Skin of body (tissue), 2 donors: ENCODE data around the gene CETN2. TPM values are rescaled to one million over a fixed set of nuclear protein-coding genes. Genes with fewer than 3 reads are reported as not detected.
"Not testable (repeated sequence)": the region's sequence is repeated elsewhere in the genome, so short reads cannot be mapped to it uniquely, and the experiment has no call there.

Experiments used
- DNase-seq: peaks from one replicate; lab custom pipeline; 2025; lab: John Stamatoyannopoulos, UW
- total RNA-seq: library from RNA; depleted of rRNA; stranded (reverse); fragments of >200 nt; gene quantifications from one replicate; pipeline ENCODE4 v1.2.3, GENCODE V29; 2014

The CETN2 gene
- total RNA-seq, 1 donor from 2014 or later = 20.1 TPM

GRCh38 chrX:152832520-152832919 lies 2.0 kb upstream of the CETN2 start:
- DNase-seq = no peak

- DNase-seq = no peak
Measured at GRCh38 chrX:152831391-152831790, 834 bp upstream of the CETN2 start.

- DNase-seq = no peak
Measured at GRCh38 chrX:152824841-152825374, 5.6 kb downstream of the CETN2 start.

GRCh38 chrX:152823657-152824056 lies 6.9 kb downstream of the CETN2 start:
- DNase-seq = no peak

GRCh38 chrX:152822383-152823086 lies 8.0 kb downstream of the CETN2 start:
- DNase-seq = no peak

GRCh38 chrX:152821145-152821765 lies 9.3 kb downstream of the CETN2 start:
- no peak for DNase-seq

GRCh38 chrX:152819732-152820131 lies 10.8 kb downstream of the CETN2 start:
- no peak for DNase-seq

GRCh38 chrX:152819266-152819665 lies 11.3 kb downstream of the CETN2 start:
- no peak for DNase-seq

GRCh38 chrX:152818356-152818755 lies 12.2 kb downstream of the CETN2 start:
- no peak for DNase-seq

- peak; percentile 2 for DNase-seq
Measured at GRCh38 chrX:152817078-152817764, 13.3 kb downstream of the CETN2 start.

- DNase-seq = no peak
Measured at GRCh38 chrX:152814048-152814447, 16.5 kb downstream of the CETN2 start.

- no peak for DNase-seq
Measured at GRCh38 chrX:152813206-152813605, 17.4 kb downstream of the CETN2 start.

GRCh38 chrX:152810403-152810802 lies 20.2 kb downstream of the CETN2 start:
- DNase-seq = no peak

GRCh38 chrX:152806035-152806434 lies 24.5 kb downstream of the CETN2 start:
- DNase-seq = no peak

- no peak for DNase-seq
Measured at GRCh38 chrX:152798945-152799344, 31.6 kb downstream of the CETN2 start.

GRCh38 chrX:152787062-152787461 lies 43.5 kb downstream of the CETN2 start:
- not testable (repeated sequence) for DNase-seq

Other genes with a start within 250 kb of the CETN2 start
- gene GABRQ, start 192.9 kb downstream of the CETN2 start, total RNA-seq = 0.79 TPM
- not detected for gene MAGEA3, start 132.0 kb downstream of the CETN2 start, total RNA-seq
- not detected for gene CSAG2, start 121.5 kb downstream of the CETN2 start, total RNA-seq
- gene MAGEA2B, start 116.1 kb downstream of the CETN2 start, total RNA-seq = not detected
- not detected for gene CSAG1, start 97.0 kb downstream of the CETN2 start, total RNA-seq
- gene MAGEA12, start 97.0 kb downstream of the CETN2 start, total RNA-seq = not detected
- gene MAGEA2, start 76.9 kb downstream of the CETN2 start, total RNA-seq = not detected
- not detected for gene CSAG3, start 71.5 kb downstream of the CETN2 start, total RNA-seq
- gene MAGEA6, start 61.1 kb downstream of the CETN2 start, total RNA-seq = not detected
- 11.3 TPM for gene NSDHL, start 306 bp upstream of the CETN2 start, total RNA-seq
- gene ZNF185, start 67.3 kb upstream of the CETN2 start, total RNA-seq = 17.7 TPM
- not detected for gene PNMA5, start 163.4 kb upstream of the CETN2 start, total RNA-seq
- 0.69 TPM for gene PNMA3, start 225.7 kb upstream of the CETN2 start, total RNA-seq
- 2.8 TPM for gene PNMA6A, start 241.7 kb upstream of the CETN2 start, total RNA-seq